Activated T-cell treated with anti-CD3 and anti-CD28 coated beads for 48 hours (primary cell): ENCODE data around the gene GUCY2C.
"Not testable (repeated sequence)": the region's sequence is repeated elsewhere in the genome, so short reads cannot be mapped to it uniquely, and the experiment has no call there.

Source experiments
- DNase-seq: peaks from one replicate; pipeline ENCODE4 v3.0.0-alpha.2; 2020; ENCODE audit warnings: low read depth

GUCY2C gene

DNA sequence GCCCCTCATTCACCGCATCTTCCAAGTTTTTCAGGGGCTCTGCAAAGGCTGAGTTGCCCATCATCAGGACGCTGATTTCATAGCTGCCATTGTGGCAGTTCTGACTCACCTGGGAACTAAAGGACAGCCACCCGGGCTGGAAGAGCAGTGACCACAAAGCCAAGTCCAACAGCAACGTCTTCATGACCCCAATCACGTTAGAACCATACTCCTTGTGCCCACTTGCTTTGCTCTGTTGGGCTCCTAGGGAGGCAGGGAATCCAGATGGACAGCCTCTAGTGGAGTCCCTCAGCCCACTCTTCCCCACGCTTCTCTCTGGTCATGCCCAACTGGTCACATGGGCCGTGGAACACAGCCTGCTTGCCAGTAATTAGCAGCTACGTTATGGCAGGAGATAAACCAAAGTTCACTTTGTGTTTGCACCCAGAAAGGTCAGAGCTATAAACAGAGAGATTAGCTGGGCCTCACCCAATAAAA lies at the start of gene GUCY2C:
Gene GUCY2C (minus strand): TSS at position 335 of the 477 bp plus-strand sequence. CDS start 151 bp downstream, at position 184.
- DNase-seq, result no peak

DNA sequence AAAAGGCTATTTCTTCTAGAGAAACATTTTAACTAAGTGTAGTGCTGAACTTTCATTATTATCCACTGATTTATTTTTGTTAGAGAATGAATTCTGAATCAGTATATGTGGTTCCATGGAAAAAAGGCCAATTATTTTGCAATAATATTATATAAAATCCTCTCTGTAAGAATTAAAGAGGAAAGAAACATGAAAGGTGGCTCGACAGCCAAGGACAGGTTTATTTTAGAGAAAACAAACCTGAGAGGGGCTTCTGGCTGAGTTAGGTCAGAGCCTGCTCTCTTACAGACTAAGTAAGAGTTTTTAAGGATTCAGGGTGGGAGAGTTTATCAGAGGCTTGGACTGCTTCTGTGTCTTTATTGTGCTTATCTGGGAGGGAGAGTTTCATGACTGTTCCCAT lies 46.7 kb upstream of the GUCY2C start:
- no peak for DNase-seq

DNA sequence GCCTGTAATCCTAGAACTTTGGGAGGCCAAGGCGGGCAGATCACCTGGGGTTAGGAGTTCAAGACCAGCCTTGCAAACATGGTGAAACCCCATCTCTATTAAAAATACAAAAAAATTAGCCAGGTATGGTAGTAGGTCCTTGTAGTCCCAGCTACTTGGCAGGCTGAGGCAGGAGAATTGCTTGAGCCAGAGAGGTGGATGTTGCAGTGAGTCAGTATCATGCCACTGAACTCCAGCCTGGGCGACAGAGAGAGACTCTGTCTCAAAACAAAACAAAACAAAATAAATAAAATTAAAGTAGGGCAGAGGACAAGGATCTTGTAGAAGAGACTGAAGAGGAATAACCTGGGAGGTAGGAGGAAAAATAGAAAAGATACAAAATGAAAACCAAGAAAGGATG lies 45.5 kb upstream of the GUCY2C start:
- no peak for DNase-seq

DNA sequence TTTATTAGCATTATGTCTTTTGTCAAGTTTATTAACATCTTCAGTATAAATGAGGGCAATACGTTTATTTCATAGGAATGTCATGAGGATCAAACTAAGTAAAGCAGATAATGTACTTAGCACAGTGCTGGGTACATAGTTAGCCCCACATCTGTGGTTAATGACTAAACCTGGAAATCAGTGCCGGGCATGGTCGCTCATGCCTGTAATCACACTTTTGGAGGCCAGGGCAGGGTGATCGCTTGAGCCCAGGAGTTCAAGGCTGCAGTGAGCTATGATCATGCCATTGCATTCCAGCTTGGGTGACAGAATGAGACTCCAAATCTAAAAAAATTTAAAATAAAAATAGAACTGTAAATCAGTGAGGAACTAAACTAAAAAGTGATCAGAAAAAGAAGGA lies 44.8 kb upstream of the GUCY2C start:
- no peak for DNase-seq

DNA sequence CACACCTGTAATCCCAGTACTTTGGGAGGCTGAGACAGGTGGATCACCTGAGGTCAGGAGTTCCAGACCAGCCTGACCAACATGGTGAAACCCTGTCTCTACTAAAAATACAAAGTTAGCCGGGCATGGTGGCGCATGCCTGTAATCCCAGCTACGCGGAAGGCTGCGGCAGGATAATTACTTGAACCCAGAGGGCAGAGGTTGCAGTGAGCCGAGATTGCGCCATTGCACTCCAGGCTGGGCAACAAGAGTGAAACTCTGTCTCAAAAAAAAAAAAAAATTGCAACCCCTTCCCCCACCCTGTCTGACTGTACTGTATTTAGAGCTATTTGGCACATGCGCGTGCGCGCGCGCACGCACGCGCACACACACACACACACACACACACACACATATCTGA lies 40.0 kb upstream of the GUCY2C start:
- not testable (repeated sequence) for DNase-seq

DNA sequence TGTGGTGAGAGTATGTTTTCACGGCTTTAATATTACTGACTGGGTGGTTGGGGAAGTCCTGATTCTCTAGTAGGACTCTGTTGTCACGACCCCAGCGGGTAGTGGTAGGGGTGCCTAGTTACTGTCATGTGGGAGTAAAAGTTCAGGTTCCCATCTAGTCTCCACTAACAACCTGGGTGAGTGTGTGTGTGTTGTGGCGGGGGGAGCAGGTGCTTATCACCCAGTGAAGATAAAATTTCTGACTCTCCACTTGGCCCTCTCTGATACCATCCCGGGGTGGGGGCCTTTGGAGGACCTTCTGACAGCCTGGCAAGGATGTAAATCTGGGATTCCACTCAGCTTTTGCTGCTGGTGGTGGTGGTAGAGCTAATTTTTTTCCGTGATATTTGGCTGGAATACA lies 35.4 kb upstream of the GUCY2C start:
- no peak for DNase-seq

DNA sequence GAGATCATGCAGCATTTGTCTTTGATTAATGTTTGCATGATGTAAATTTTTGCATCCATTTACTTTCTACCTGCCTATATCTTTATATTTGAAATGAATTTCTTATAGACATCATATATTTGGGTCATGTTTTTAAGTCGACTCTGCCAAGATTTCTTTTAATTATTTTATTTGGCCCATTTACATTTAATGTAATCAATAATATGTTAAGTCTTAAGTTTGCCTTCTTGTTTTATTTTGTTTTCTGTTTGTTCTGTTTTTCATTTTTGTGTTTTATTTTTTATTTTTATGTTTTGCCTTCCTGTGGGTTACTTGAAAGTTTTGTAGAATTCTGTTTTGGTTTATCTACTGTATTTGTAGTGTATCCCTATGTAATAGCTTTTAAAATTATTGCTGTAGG lies 33.2 kb upstream of the GUCY2C start:
- no peak for DNase-seq

DNA sequence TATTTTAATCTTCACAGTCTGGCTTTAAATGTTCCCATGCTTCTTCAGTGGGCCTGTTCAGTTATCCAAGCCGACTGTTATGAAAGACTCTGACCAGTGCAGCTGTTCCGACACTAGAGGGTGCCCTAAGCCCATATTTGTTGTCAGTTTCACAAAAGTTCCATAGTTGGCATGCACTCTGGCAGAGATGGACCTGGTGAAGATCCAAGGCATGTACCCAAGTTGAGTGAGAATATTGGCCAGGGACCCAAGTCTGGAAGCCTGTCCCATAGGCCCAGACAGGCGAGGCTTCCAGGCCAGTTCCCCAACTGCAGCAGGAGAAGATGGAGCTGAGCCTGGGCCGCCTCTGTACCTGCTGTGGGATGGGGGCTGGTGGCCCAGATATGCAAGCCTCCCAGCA lies 27.4 kb upstream of the GUCY2C start:
- DNase-seq, result peak; percentile 23

DNA sequence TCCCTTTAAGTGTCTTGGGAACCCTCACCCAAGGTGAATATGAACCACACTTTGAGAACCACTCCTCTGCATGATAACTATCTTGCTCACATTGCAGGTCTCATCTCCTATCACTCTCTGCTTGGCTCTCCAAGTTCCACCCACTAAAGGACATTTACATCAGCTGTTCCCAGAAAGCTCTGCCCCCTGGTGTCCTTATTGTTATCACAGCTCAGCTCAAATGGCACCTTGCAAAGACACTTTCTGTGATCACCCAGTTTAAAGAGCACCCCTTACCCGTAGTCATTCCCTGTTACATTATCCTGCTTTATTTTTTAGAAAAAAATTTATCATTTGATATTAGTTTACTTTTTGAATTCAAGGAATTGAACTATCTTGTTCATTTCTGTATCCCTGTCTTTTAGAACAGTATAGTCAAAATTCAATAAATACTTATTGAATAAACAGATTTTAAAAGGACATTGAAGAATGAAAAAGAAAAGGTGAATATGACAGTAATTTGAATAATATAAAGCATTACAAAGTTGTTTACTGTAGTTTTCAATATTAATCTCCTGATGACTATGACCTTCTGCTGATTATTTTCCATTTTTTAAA lies 20.5 kb upstream of the GUCY2C start:
- peak; percentile 32 for DNase-seq

DNA sequence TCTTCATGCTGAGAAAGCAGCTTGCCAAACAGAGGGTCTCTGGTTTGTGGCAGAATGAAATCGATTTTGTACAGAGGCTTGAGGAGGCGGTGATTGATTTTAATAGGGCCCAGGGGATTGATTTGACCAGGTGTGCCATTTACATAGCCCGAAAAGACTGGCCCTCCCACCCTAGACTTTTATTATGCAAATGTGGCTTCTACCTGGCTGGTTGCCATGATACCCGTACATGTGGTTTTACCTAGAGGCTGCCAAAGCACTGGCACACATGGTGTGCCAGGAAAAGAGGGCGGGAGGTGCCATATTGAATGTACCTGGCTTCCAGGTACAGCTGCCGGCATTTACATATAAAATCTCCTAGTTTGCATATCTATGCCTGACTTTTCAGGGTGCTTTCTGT lies 18.0 kb upstream of the GUCY2C start:
- DNase-seq, result no peak

DNA sequence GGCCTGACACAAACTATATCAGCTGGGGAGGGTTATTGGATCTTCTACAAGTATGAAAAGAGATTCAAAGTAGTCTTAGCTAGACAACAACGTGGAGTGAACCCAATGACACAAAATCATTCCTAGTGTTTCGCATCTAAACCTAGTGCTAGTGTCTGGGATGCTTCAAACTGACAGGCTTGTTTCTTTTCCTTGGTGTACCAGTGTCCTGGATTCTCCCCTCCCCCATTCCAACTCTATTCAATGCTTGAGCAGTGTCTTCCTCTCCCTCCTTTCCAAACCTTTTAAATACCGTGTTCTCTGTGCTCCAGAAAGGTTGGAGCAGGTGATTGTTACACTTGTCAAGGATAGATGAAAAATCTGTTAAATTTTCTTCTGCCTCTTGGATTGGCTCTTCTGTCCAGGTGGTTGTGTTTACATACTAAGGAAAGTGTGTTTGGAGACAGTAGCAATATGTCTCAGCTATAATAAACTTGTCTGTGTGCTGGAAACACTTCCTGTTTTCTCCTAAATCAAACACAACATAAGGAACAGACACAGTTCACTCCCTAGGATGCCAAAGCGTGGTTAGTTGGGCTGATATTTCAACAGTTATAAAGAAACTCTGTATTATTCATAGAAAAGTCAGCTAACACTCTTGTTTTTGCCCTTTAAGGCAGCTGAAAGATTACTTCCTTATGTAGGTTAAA lies 14.4 kb upstream of the GUCY2C start:
- DNase-seq, result no peak

DNA sequence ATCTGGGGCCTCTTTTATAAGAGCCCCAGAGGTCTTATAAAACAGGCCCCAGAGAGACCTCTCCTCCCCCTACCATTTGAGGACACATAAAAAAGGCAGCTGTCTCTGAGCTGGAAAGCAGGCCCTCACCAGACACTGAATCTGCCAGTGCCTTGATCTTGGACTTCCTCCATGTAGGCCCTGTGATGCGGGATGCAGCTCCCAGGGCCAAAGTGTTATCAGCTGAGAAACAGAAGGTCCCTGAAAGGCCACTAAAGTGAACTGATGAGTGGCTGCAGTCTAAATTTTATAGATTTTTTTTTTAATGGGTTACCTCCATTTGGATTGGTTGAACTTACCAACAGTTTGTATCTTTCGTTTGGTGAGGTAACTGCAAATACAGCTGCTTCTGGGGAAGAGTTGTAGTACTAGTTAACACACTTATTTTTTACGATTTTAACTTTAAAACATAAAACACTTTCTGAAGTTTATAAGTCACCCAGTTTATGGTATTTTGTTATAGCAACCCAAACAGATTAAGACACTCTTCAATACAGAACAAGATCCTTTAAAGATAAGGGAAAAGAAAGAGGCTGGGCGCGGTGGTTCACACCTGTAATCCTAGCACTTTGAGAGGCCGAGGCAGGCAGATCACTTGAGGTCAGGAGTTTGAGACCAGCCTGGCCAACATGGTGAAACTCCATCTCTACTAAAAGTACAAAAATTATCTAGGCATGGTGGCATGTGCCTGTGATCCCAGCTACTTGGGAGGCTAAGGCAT lies 5.6 kb upstream of the GUCY2C start:
- DNase-seq, result no peak

DNA sequence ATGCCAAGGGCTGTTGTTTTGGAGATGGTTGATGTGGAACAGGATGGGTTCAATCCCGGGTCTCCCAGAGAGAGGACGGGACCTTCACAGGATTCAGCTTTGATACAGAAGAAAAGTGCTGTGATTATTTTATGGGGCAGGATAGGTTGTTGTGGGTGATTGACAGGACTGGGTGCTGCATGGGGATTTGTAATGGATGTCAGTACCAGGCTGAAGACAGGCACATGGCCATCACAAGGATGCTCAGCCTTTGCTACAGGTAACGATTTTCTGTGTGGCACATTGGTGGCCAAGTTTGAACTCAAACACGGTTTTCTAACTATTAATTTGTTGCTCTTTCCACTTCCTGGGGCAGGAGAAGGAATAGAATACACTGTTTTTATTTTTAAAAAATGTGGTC lies 4.5 kb upstream of the GUCY2C start:
- no peak for DNase-seq

DNA sequence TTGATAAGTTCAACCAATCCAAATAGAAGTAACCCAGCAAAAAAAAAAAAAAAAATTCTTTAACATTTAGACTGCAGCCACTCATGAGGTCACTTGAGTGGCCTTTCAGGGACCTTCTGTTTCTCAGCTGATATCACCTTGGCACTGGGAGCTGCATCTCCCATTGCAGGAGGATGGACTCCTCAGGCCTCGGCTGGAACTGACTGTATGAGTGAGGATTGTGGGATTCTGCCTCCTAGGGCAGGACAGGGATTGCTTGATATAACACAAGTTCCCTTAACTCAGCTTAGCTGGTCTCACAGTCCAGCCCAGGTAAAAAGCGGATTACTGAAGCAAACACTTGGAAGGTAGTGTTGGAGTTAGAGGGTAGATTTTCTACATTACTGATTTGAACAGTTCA lies 3.5 kb upstream of the GUCY2C start:
- DNase-seq, result no peak

DNA sequence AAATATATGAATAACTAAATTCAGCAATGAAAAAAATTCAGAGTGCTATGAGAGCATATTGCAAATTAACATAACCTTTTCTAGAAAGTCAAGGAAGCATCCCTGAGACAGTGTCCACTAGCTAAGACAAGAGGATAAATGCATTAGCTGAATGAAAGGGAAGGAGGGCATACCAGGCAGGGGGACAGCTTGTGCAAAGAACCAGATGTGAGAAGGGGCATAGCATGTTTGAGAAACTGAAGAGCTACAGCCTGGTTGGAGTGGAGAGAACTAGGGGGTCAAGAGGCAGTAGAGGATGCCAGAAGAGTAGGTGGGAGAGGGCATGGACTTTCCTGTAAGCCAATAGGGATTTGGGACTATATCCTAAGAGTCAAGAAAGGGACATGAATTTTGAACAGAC lies 2.2 kb upstream of the GUCY2C start:
- no peak for DNase-seq

DNA sequence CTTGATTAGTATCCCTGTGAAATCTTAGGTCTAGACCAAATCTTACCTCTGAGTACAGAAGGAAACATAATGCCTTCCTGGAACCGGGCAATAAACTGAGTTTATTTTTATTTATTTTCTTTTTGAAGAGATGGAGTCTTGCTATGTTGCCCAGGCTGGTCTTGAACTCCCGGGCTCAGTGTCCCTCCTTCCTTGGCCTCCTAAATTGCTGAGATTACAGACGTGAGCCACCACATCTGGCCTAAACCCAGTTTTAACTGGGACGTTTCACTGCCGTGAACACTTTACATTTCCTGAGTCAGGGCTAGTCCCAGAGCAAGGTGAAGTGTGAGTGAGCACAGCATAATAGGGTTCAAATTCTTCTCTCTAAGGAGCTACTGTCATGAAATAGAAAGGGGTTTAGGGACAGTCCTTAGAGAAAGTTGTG lies 671 bp downstream of the GUCY2C start:
- DNase-seq, result no peak

DNA sequence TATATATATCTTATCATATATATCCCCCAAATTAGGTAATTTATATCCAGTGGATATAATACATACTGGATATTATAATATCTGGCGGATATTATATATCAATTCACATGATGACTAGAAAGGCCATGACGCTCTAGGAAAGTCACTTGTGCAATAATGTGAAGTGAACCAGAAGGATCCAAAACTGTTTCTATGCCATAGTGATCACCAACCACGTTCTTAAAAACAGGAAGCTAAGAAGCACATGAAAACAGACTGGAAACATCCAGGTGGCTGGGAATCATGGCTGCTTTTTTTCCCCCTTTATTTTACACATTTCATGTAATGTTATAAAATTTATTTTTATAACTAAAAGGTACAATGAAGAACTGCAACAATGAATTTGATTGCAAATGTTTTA lies 1.4 kb downstream of the GUCY2C start:
- DNase-seq, result no peak

DNA sequence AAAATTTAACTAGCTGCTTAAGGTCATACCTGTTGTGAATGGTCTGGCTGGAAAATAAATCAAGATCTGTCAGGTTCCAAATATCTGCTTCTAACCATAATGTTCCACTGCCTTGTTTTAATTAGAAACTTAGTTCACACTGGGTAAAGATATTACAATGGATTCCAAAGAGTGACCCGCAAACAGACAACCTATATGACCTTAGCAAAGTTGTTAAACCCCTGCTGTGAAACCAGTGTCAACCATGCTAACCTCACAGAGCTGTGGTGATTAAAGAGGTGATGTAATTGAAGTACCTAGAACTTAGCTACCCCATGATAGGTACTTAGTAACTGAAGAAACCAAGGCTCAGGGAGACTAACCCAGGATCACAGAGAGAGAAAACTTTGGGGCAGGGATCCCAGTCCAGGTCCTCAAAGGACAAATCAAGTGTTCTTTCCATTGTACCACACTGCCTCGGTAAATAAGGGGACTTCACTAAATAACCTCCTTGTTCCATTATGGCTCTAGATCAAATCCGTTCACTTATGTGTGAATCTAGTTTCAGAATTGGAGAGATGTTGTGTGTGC lies 2.2 kb downstream of the GUCY2C start:
- no peak for DNase-seq

DNA sequence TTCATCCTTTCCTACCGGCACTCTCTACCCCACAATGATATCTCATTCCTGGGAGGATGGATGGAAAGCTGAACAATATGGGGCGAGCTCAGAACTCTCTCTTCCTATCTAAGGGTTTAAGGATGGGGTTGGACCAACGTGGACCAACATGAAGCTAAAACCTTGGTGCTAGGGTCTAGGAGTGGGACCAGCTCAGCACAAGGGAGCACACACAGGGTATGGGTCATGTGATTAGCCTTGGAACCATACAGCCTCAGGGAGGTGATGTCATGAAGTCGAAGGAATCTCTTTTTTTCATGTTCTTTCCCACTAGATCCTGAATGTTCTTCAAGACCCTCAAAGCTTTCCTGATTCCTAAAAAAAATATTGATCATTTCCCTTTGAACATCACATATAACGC lies 3.3 kb downstream of the GUCY2C start:
- DNase-seq, result no peak

DNA sequence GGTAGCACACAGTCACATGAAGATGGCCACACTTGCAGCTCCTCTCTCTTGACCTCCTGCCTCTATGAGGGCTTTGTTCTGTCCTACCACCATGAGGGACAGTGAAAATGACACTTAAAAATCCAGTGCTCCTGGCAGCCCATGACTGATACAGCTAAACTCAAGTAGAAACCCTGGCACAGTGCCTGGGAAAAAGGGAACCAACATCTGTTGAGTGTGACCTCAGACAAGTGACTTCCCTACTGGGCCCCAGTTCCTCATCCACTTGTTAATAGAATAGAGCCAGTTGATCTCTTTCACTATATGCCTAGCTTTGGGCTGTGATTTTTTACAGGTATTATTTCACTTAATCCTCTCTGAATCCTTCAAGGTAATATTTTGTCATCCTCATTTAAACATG lies 4.8 kb downstream of the GUCY2C start:
- no peak for DNase-seq

DNA sequence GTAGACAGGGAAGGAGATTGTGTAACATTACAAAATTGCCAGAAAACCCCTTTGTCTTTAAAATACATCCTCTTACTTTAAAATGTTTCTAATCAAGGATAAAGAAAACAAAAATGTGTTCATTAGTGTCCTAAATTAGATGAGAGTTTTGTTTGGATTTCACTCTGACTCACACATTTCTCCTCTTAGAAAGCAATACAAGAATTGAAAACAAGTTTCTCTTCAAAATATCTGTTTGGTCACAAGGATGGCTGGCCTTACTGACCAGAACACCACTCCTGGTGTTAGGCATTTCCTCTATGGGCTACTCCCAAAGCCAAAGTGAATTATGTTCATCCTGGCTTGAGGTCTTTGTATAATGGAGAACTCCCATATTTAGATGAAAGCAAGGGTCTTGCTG lies 6.4 kb downstream of the GUCY2C start:
- no peak for DNase-seq

DNA sequence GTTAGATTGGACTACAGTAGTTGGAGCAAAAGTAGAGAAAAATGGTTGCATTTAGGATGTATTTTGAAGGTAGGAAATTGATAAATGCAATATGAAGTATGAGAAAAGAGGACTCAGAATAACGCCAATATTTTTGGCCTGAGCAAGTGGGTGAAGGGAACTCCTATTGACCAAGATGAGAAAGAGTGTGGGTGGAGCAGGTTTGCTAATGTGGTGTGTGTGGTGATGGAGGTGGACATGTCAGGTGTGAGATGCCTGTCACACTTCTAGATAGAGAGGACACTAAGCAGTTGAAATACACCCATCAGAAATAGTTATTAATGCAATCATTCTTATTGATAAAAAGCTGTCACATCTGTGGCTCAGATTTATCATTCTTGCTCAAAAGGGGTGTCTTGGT lies 7.3 kb downstream of the GUCY2C start:
- DNase-seq, result no peak

DNA sequence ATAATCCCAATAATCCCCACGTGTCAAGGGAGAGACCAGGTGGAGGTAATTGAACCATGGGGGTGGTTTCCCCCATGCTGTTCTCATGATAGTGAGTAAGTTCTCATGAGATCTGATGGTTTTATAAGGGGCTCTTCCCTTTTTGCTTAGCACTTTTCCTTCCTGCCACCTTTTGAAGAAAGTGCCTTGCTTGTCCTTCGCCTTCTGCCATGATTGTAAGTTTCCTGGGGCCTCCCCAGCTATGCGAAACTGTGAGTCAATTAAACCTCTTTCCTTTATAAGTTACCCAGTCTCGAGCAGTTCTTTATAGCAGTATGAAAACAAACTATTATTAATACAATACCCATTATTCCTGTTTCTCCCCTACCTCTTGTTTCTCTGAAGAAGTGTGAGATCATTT lies 14.2 kb downstream of the GUCY2C start:
- not testable (repeated sequence) for DNase-seq
